ENCODE measurements around the gene SPDL1. TPM values are rescaled to one million over a fixed set of nuclear protein-coding genes. Genes with fewer than 3 reads are reported as not detected.

Gene SPDL1
- total RNA-seq, 1 experiment from 2014 or later, result 72.6 TPM

- no peaks in the 10 kb centered on the region for H3K36me3 ChIP-seq (ENCODE audit: control insufficient read depth, insufficient read depth, low read length)
- no peak for TF ChIP-seq REST (IDR thresholded peaks at IDR 0.05; ENCODE audit: insufficient read depth in 1 of 2, low read depth in 2 of 2, low read length in 1 of 2)
- TF ChIP-seq SIN3A (IDR thresholded peaks at IDR 0.05; ENCODE audit: borderline replicate concordance, insufficient read depth, low read depth, low read length), result no peak
- intact Hi-C loops (cut with micrococcal nuclease; ENCODE audit: unreplicated experiment) (no loop called here), in situ Hi-C loops (cut with HindIII; ENCODE audit: low pct_unique_long_range_greater_than_20kb, low sequenced_read_pairs) (no loop called here)
- no peaks in the 10 kb centered on the region for H3K4me1 ChIP-seq (ENCODE audit: control insufficient read depth, insufficient read depth, low read length)
- CTCF ChIA-PET, result no interaction called here
- no TSS peak for BruUV-seq (replicated peaks)
- no peak within 1 kb of the TSS for H3K4me3 ChIP-seq (ENCODE audit: low read depth in 2 of 2, low read length in 2 of 2)
- no peak for DNase-seq (ENCODE audit: low read depth, low spot score)
- no peaks in the 10 kb centered on the region for H3K27me3 ChIP-seq (ENCODE audit: control insufficient read depth, insufficient read depth, low read length)
- POLR2A ChIA-PET, result no interaction called here
- no peak for ATAC-seq
- H3K9me3 ChIP-seq (ENCODE audit: control insufficient read depth, insufficient read depth, low read depth, low read length), result peaks cover 6% of the 10 kb centered on the region; the same call in 1 of the 2 replicates
- no peak within 1 kb of the TSS for H3K27ac ChIP-seq (ENCODE audit: low read length)
These were observed 53.5 kb downstream of the SPDL1 start, which contains the start of gene DOCK2 for GRCh38 chr5:169637085-169637548. TSS of gene DOCK2 (plus strand) at chr5:169637275. CDS start at chr5:169637327, 52 bp downstream.

- peaks cover 6% of the 10 kb centered on the region; the same call in 1 of the 2 replicates for H3K9me3 ChIP-seq (ENCODE audit: control insufficient read depth, insufficient read depth, low read depth, low read length)
- in situ Hi-C loops (cut with HindIII; ENCODE audit: low pct_unique_long_range_greater_than_20kb, low sequenced_read_pairs) (no loop called here), intact Hi-C loops (cut with micrococcal nuclease; ENCODE audit: unreplicated experiment) (no loop called here)
- no peaks in the 10 kb centered on the region for H3K27me3 ChIP-seq (ENCODE audit: control insufficient read depth, insufficient read depth, low read length)
- POLR2A ChIA-PET, result no interaction called here
- no peak for DNase-seq (ENCODE audit: low read depth, low spot score)
- no TSS peak for BruUV-seq (replicated peaks)
- H3K36me3 ChIP-seq (ENCODE audit: control insufficient read depth, insufficient read depth, low read length), result no peaks in the 10 kb centered on the region
- no peak overlapping the region for H3K27ac ChIP-seq (ENCODE audit: low read length)
- CTCF ChIA-PET, result no interaction called here
- no peak overlapping the region for H3K4me3 ChIP-seq (ENCODE audit: low read depth in 2 of 2, low read length in 2 of 2)
- ATAC-seq, result no peak
- TF ChIP-seq SIN3A (IDR thresholded peaks at IDR 0.05; ENCODE audit: borderline replicate concordance, insufficient read depth, low read depth, low read length) (no peak), POLR2AphosphoS5 (IDR thresholded peaks at IDR 0.05; ENCODE audit: low read depth, low read length) (no peak), CTCF (IDR thresholded peaks at IDR 0.05) (no peak), TCF7L2 (IDR thresholded peaks at IDR 0.05; ENCODE audit: low read depth, low read length) (no peak), REST (IDR thresholded peaks at IDR 0.05; ENCODE audit: insufficient read depth in 1 of 2, low read depth in 2 of 2, low read length in 1 of 2) (no peak)
- no peaks in the 10 kb centered on the region for H3K4me1 ChIP-seq (ENCODE audit: control insufficient read depth, insufficient read depth, low read length)
These were observed 54.1 kb downstream of the SPDL1 start for GRCh38 chr5:169637549-169638121.

Measured in Panc1 (cell line).